ENCODE results near the gene MEGF9.
"Not testable (repeated sequence)": the region's sequence is repeated elsewhere in the genome, so short reads cannot be mapped to it uniquely, and the experiment has no call there.

MEGF9 gene

GRCh38 chr9:120755810-120756434 is 41.7 kb upstream of the MEGF9 start:
- no peak for DNase-seq (ENCODE audit: low spot score)
- no peak overlapping the region for H3K27ac ChIP-seq
- peak; percentile 80 for TF ChIP-seq CTCF (IDR thresholded peaks at IDR 0.05)
- H3K4me3 ChIP-seq, result no peak overlapping the region

- no peak for TF ChIP-seq CTCF (IDR thresholded peaks at IDR 0.05)
These were observed 40.8 kb upstream of the MEGF9 start for GRCh38 chr9:120755044-120755443.

DNA sequence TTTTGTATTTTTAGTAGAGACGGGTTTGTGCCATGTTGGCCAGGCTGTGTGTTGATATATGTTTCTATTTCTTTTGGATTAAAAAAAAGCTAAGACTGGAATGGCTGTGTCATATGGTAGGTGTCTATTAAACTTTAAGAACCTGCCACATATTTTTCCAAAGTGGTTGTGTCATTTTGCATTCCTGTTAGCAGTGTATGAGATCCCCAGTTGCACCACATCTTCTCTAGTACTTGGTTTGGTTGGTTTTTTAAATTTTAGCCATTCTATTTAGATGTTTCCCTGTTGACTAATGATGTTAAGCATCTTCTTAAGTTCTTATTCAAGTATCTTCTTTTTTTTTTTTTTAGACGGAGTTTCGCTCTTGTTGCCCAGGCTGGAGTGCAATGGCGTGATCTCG is 36.2 kb upstream of the MEGF9 start:
- no peak for TF ChIP-seq CTCF (IDR thresholded peaks at IDR 0.05)
- no peak for DNase-seq (ENCODE audit: low spot score)
- H3K4me3 ChIP-seq, result no peak overlapping the region
- H3K27ac ChIP-seq, result no peak overlapping the region

More at GRCh38 chr9:120755044-120755443, 40.8 kb upstream of the MEGF9 start:
- H3K27ac ChIP-seq, result no peak overlapping the region
- H3K4me3 ChIP-seq, result no peak overlapping the region
- DNase-seq (ENCODE audit: low spot score), result no peak

GRCh38 chr9:120746366-120746765 is 32.1 kb upstream of the MEGF9 start:
- not testable (repeated sequence) for DNase-seq (ENCODE audit: low spot score); H3K27ac ChIP-seq; H3K4me3 ChIP-seq

DNA sequence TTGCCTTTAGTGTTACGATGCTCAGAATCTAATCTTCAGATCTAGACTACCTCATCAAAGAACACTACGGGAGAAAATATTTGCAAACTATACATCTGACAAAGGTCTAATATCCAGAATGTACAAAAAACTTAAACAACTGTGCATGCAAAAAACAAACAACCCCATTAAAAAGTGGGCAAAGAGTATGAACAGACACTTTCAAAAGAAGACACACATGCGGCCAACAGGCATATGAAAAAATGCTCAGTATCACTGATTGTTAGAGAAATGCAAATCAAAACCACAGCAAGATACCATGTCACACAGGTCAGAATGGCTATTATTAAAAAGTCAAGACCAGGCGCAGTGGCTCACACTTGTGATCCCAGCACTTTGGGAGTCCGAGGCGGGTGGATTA is 31.0 kb upstream of the MEGF9 start:
- DNase-seq (ENCODE audit: low spot score), result no peak
- no peak overlapping the region for H3K27ac ChIP-seq
- no peak for TF ChIP-seq CTCF (IDR thresholded peaks at IDR 0.05)
- no peak overlapping the region for H3K4me3 ChIP-seq

GRCh38 chr9:120742951-120743416 is 28.7 kb upstream of the MEGF9 start:
- DNase-seq (ENCODE audit: low spot score), result no peak
- Histone ChIP-seq H3K4me3 (no peak overlapping the region), H3K27ac (no peak overlapping the region)
- no peak for TF ChIP-seq CTCF (IDR thresholded peaks at IDR 0.05)

DNA sequence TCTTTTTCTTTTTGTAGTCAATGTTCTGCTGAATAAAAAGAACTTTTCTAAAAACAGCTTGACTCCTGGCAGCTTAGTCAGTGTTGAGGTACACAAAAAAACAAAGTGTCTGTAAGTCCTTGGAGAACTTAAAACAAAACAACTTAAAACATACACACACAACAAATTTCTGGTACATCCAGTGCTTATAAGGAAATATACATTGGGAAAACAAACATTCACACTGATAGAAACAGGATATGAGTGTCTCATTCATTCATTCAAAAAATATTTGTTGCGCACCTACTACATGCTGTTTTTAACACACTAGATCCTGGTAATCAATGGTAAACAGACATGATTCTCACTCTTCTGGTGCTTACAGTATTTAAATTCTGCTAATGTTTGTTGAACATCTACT is 27.4 kb upstream of the MEGF9 start:
- no peak overlapping the region for H3K4me3 ChIP-seq
- no peak overlapping the region for H3K27ac ChIP-seq
- TF ChIP-seq CTCF (IDR thresholded peaks at IDR 0.05), result no peak
- no peak for DNase-seq (ENCODE audit: low spot score)
